Loucy (cell line): ENCODE measurements around the gene NMNAT2.

Experiments used
- H2AFZ ChIP-seq: fragments of 200-600 bp; sonication (generic); 2 replicates; pipeline ENCODE4 v1.6.0; 2016; ENCODE audit warnings: antibody characterized with exemption, mild to moderate bottlenecking, low read length, moderate library complexity
- H3F3A ChIP-seq: fragments of 200-600 bp; 2 replicates; pipeline ENCODE4 v1.6.0; 2016; ENCODE audit warnings: antibody characterized with exemption, low read depth, mild to moderate bottlenecking
- H3K27me3 ChIP-seq: fragments of 200-600 bp; sonication (generic); 2 replicates; pipeline ENCODE4 v1.6.1; 2014; ENCODE audit warnings: low read length, mild to moderate bottlenecking; ENCODE audit not compliant: insufficient read depth, poor library complexity, severe bottlenecking
- H3K36me3 ChIP-seq: fragments of 200-600 bp; sonication (generic); 2 replicates; pipeline ENCODE4 v1.6.1; 2016; ENCODE audit warnings: low read length; ENCODE audit not compliant: insufficient read depth
- H3K4me1 ChIP-seq: fragments of 200-600 bp; sonication (generic); 2 replicates; pipeline ENCODE4 v1.5.1; 2014; ENCODE audit warnings: low read length, mild to moderate bottlenecking; ENCODE audit not compliant: insufficient read depth, poor library complexity, severe bottlenecking
- H3K4me2 ChIP-seq: fragments of 200-600 bp; sonication (generic); 2 replicates; pipeline ENCODE4 v1.6.0; 2014; ENCODE audit warnings: antibody characterized with exemption, low read length, low read depth, mild to moderate bottlenecking; ENCODE audit not compliant: poor library complexity, severe bottlenecking
- H3K4me3 ChIP-seq: fragments of 200-600 bp; sonication (generic); 2 replicates; pipeline ENCODE4 v1.5.1; 2014; ENCODE audit warnings: low read length, mild to moderate bottlenecking, mixed read lengths; ENCODE audit not compliant: poor library complexity, severe bottlenecking
- H3K79me2 ChIP-seq: fragments of 200-600 bp; sonication (generic); 2 replicates; pipeline ENCODE4 v1.6.1; 2014; ENCODE audit warnings: low read length; ENCODE audit not compliant: insufficient read depth
- H3K9ac ChIP-seq: fragments of 200-600 bp; sonication (generic); 2 replicates; pipeline ENCODE4 v1.6.0; 2014; ENCODE audit warnings: mild to moderate bottlenecking, low read depth, low read length, moderate library complexity; ENCODE audit not compliant: poor library complexity, severe bottlenecking
- H3K9me2 ChIP-seq: fragments of 200-600 bp; sonication (generic); replicated peaks from 2 replicates; pipeline ENCODE4 v1.6.1; 2016; ENCODE audit warnings: low read depth, low read length, mixed read lengths
- H3K9me3 ChIP-seq: fragments of 200-600 bp; sonication (generic); 2 replicates; pipeline ENCODE4 v1.6.1; 2014; ENCODE audit warnings: mild to moderate bottlenecking, antibody characterized with exemption, low read length, low read depth; ENCODE audit not compliant: insufficient read depth
- H4K20me1 ChIP-seq: fragments of 200-600 bp; sonication (generic); 2 replicates; pipeline ENCODE4 v1.6.0; 2014; ENCODE audit warnings: antibody characterized with exemption, low read length, mild to moderate bottlenecking; ENCODE audit not compliant: insufficient read depth, poor library complexity, severe bottlenecking
- EZH2phosphoT487 ChIP-seq: fragments of 200-600 bp; IDR thresholded peaks from 2 replicates; pipeline ENCODE4 v1.6.1; 2018; ENCODE audit warnings: antibody characterized with exemption, mild to moderate bottlenecking, moderate library complexity, borderline replicate concordance
- TF ChIP-seq, protein P1 (sequence below): fragments of 200-600 bp; sonication (generic); conservative IDR thresholded peaks from 2 replicates; pipeline ENCODE4 v1.5.1; 2014; ENCODE audit warnings: mild to moderate bottlenecking, antibody characterized with exemption, low read length

The NMNAT2 gene

DNA sequence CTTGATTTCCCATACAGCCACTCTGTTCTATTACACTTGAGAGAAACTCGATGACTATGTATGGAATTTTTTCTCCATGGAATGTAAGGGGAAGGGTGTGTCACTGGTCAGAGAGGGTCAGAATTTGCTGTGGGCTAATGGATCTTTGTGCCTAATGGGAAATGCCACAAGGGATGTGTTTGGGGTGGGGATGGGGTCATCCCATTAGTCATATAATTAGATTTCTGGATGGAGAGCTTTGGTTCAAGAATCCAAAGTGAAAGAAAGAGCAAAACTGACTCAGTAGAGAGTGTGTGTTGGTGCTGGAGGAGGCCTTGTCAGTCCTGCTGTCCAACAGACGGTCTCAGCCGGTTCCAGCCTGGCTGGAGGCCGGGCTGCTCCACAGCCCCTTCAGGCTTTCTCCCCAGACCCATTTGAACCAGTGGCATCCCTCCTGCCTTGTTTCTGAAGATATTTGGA, 145.8 kb downstream of the NMNAT2 start:
- TF ChIP-seq, protein P1, sequence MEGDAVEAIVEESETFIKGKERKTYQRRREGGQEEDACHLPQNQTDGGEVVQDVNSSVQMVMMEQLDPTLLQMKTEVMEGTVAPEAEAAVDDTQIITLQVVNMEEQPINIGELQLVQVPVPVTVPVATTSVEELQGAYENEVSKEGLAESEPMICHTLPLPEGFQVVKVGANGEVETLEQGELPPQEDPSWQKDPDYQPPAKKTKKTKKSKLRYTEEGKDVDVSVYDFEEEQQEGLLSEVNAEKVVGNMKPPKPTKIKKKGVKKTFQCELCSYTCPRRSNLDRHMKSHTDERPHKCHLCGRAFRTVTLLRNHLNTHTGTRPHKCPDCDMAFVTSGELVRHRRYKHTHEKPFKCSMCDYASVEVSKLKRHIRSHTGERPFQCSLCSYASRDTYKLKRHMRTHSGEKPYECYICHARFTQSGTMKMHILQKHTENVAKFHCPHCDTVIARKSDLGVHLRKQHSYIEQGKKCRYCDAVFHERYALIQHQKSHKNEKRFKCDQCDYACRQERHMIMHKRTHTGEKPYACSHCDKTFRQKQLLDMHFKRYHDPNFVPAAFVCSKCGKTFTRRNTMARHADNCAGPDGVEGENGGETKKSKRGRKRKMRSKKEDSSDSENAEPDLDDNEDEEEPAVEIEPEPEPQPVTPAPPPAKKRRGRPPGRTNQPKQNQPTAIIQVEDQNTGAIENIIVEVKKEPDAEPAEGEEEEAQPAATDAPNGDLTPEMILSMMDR, result no peak
- no peak for TF ChIP-seq EZH2phosphoT487
- H3K27me3 ChIP-seq, result no peaks in the 10 kb centered on the region
- no peaks in the 10 kb centered on the region for H3K4me1 ChIP-seq
- no peak overlapping the region for H3K9ac ChIP-seq
- H3K4me2 ChIP-seq, result no peak overlapping the region
- no peaks in the 10 kb centered on the region for H3F3A ChIP-seq
- H3K4me3 ChIP-seq, result no peak overlapping the region
- H3K9me2 ChIP-seq, result no peaks in the 10 kb centered on the region
- no peaks in the 10 kb centered on the region for H3K79me2 ChIP-seq
- H2AFZ ChIP-seq, result no peak overlapping the region
- no peaks in the 10 kb centered on the region for H3K36me3 ChIP-seq
- H3K9me3 ChIP-seq, result no peaks in the 10 kb centered on the region
- H4K20me1 ChIP-seq, result no peaks in the 10 kb centered on the region

DNA sequence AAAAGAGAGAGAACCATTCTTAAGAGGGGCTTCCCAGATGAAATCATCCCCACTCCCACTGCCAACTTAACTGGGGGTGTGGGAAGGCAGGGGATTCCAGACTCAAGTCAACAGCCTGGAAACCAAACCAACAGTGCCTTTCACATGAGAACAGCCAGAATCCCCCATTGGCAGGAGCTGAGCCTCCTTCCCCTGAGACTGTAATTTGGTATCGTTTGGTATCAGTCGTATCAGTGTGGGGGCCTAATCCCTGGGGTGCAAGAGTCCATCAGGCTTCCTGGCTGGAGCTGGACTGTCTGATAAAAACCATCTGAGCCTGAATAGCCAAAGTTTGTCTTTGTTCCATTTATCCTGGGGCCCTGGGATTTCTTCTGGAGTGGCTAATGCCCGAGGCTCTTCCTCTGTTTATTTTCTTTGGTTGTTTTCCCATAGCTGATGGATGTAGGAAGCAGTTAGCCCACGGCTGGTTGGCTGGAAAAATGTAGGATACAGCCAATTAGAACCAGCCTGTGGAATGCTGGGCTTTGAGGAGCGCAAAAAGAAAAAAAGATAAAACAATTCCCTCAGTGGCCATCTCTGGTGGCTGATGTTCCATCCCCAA, 147.5 kb downstream of the NMNAT2 start:
- Histone ChIP-seq H3K4me2 (no peak overlapping the region), H3K9me3 (no peaks in the 10 kb centered on the region), H3F3A (no peaks in the 10 kb centered on the region), H4K20me1 (no peaks in the 10 kb centered on the region), H3K9ac (no peak overlapping the region), H2AFZ (no peak overlapping the region), H3K27me3 (no peaks in the 10 kb centered on the region), H3K36me3 (no peaks in the 10 kb centered on the region), H3K4me1 (no peaks in the 10 kb centered on the region), H3K79me2 (no peaks in the 10 kb centered on the region), H3K4me3 (no peak overlapping the region), H3K9me2 (no peaks in the 10 kb centered on the region; the same call in 1 of the 2 replicates)
- no peak for TF ChIP-seq EZH2phosphoT487
- TF ChIP-seq, protein P1, result no peak

DNA sequence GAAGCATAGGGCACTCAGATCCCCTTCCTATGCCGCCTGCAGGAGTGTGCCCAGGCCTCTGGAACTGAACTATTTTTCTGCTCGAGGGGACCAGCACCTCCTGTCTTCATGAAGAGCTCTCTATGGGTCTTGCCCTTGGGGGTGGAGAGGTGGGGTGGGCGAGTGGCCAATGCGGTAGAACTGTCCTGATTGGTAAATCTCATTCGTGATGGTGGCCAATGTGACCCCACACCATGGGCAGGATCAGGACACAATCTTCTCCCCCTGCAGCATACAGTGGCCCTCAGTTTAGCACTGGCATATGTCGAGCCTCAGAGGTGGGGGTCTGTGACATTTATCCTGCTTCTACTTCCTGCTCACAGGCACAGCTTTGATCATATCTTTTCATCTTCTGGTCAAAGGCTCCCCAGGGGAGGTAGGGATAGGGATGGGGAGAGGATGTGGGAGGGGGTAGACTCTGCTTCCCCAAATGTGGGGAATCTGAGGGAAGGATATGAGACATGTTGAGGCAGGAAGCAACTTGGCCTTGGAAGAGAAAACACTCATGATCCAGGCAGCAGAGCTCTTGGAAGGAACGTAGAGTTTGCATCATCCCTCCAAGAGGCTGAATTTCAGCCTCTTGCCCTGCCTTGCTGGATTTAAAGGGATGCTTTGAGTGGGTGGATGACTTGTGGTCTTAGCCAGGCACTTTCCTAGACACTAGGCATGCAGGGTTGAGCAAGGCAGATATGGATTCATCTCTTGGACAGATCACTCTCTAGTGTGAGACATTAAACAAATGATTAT, 150.3 kb downstream of the NMNAT2 start:
- Histone ChIP-seq H3K9me3 (no peaks in the 10 kb centered on the region), H3K4me2 (no peak overlapping the region), H3K36me3 (no peaks in the 10 kb centered on the region), H3K79me2 (no peaks in the 10 kb centered on the region), H3K27me3 (no peaks in the 10 kb centered on the region), H3K4me1 (no peaks in the 10 kb centered on the region), H3F3A (no peaks in the 10 kb centered on the region), H2AFZ (no peak overlapping the region), H3K9me2 (no peaks in the 10 kb centered on the region; the same call in 1 of the 2 replicates), H3K9ac (no peak overlapping the region), H4K20me1 (no peaks in the 10 kb centered on the region), H3K4me3 (no peak overlapping the region)
- no peak for TF ChIP-seq EZH2phosphoT487
- TF ChIP-seq, protein P1, result no peak
